ENCODE data around the gene CELA2A. TPM values are rescaled to one million over a fixed set of nuclear protein-coding genes. Genes with fewer than 3 reads are reported as not detected.
A peak's percentile ranks its signal among the peaks of the same experiment; 100 is the strongest.

Gene CELA2A
- total and polyA plus RNA-seq, 2 of the 13 experiments (the other 11 are each of a cell fraction or from before 2014, with no cell fraction given): not detected

- no TSS peak for BruUV-seq (replicated peaks)
- TF ChIP-seq TRIM24 (CRISPR knock-in tag; IDR thresholded peaks at IDR 0.05): no peak
- TF ChIP-seq ZNF746 (CRISPR knock-in tag; IDR thresholded peaks at IDR 0.05): no peak
- no peak for TF ChIP-seq NRL (CRISPR knock-in tag; IDR thresholded peaks at IDR 0.05; ENCODE audit: borderline replicate concordance)
- no peak for TF ChIP-seq MYPOP (CRISPR knock-in tag; IDR thresholded peaks at IDR 0.05)
- TF ChIP-seq THAP9 (CRISPR knock-in tag; IDR thresholded peaks at IDR 0.05; ENCODE audit: borderline replicate concordance): no peak
- TF ChIP-seq BCLAF1 (IDR thresholded peaks at IDR 0.05): no peak
- TF ChIP-seq TRAFD1 (CRISPR knock-in tag; IDR thresholded peaks at IDR 0.05; ENCODE audit: borderline replicate concordance): no peak
- peak; percentile 19 for TF ChIP-seq XRCC5 (optimal IDR thresholded peaks at IDR 0.05; ENCODE audit: low read length)
- peak; percentile 74 for TF ChIP-seq SMC3 (IDR thresholded peaks at IDR 0.05; ENCODE audit: low read length)
- no peak for TF ChIP-seq ZNF136 (CRISPR knock-in tag; IDR thresholded peaks at IDR 0.05; ENCODE audit: low read depth)
- no peak for TF ChIP-seq ZMYM3 (CRISPR knock-in tag; IDR thresholded peaks at IDR 0.05)
- no peak for TF ChIP-seq ZNF430 (CRISPR knock-in tag; IDR thresholded peaks at IDR 0.05)
- TF ChIP-seq ZNF17 (CRISPR knock-in tag; IDR thresholded peaks at IDR 0.05): no peak
- TF ChIP-seq DPF2 (CRISPR knock-in tag; IDR thresholded peaks at IDR 0.05; ENCODE audit: borderline replicate concordance, low read depth): no peak
- no peak for TF ChIP-seq ZNF788 (CRISPR knock-in tag; IDR thresholded peaks at IDR 0.05; ENCODE audit: borderline replicate concordance)
Observed at GRCh38 chr1:15501208-15502032, 44.9 kb downstream of the CELA2A start.

More at GRCh38 chr1:15501208-15502032, 44.9 kb downstream of the CELA2A start:
- Histone ChIP-seq H3K4me2 (ENCODE audit: low read depth, low read length) (no peak overlapping the region), H3K27ac (ENCODE audit: extremely low read length, insufficient read depth, low read length) (no peak overlapping the region), H2AFZ (ENCODE audit: low read length) (no peak overlapping the region), H3K9me3 (ENCODE audit: low read length) (no peaks in the 10 kb centered on the region), H3K27me3 (ENCODE audit: control insufficient read depth in 1 of 2, insufficient read depth in 2 of 2, low read length in 2 of 2) (no peaks in the 10 kb centered on the region), H3K4me1 (ENCODE audit: insufficient read depth, low read length) (peaks cover 7% of the 10 kb centered on the region; the same call in 1 of the 2 replicates), H3K9ac (ENCODE audit: insufficient read depth, low read depth, low read length) (no peak overlapping the region), H3K79me2 (ENCODE audit: insufficient read depth, low read length) (no peaks in the 10 kb centered on the region), H3K4me3 (replicated peaks in 1 of 3; ENCODE audit: insufficient read depth in 1 of 3, low read depth in 2 of 3, low read length in 3 of 3) (no peak overlapping the region), H3K36me3 (replicated peaks in 1 of 2; ENCODE audit: control insufficient read depth in 1 of 2, insufficient read depth in 2 of 2, low read length in 2 of 2) (peaks cover 2 to 17% of the 10 kb centered on the region in 2 experiments; a peak in 1 of 5 replicates), H4K20me1 (ENCODE audit: insufficient read depth, low read length) (no peaks in the 10 kb centered on the region)
- ATAC-seq: peak; percentile 86
- ChIA-PET CTCF (ENCODE audit: low intra/inter-chr PET ratio, low total read pairs) (interaction anchor here (1.1 kb wide), 1 partner anchor 178 kb away, joined by 5 read pairs; no protein-coding TSS in a partner anchor), POLR2A (no interaction called here)
- DNase-seq (ENCODE audit: low spot score): peak; percentile 55
- in situ Hi-C loops (cut with HindIII; ENCODE audit: extremely low pct_ligation_motif_present, low pct_unique_long_range_greater_than_20kb): no loop called here
- WGBS (ENCODE audit: low lambda C conversion rate): 56% methylated on average over 17 of the region's 17 CpGs
- FAIRE-seq: peak; percentile 48
- intact Hi-C loops (cut with micrococcal nuclease; ENCODE audit: unreplicated experiment): no loop called here

Measured in HepG2 (cell line).